Tongue (tissue), 3 donors: ENCODE data around the gene STING1. TPM values are rescaled to one million over a fixed set of nuclear protein-coding genes. Genes with fewer than 3 reads are reported as not detected.

Experiments used
- DNase-seq: peaks from one replicate; pipeline ENCODE4 v3.0.0-alpha.2; 2015
- small RNA-seq: library from RNA; depleted of rRNA; stranded (forward); fragments of <200 nt; gene quantifications from one replicate; pipeline ENCODE3, GENCODE V24; 2014; ENCODE audit warnings: low replicate concordance
- total RNA-seq: library from RNA; depleted of rRNA; stranded (reverse); fragments of >200 nt; gene quantifications from one replicate; pipeline ENCODE4 v1.2.3, GENCODE V29; 2014

The STING1 gene
- total RNA-seq, 1 donor from 2014 or later, result 38.9 TPM

- peak; percentile 97 for DNase-seq
These were observed 43.3 kb downstream of the STING1 start, which contains the start of gene DNAJC18 for GRCh38 chr5:139439013-139439903. TSS of gene DNAJC18 (minus strand) at chr5:139439525. CDS start at chr5:139439445, 80 bp downstream.

- DNase-seq, result no peak
These were observed 43.9 kb downstream of the STING1 start for GRCh38 chr5:139438707-139439012.

- no peak for DNase-seq
These were observed 46.9 kb downstream of the STING1 start for GRCh38 chr5:139435676-139436075.

- no peak for DNase-seq
These were observed 50.9 kb downstream of the STING1 start for GRCh38 chr5:139431706-139432105.

- no peak for DNase-seq
These were observed 52.5 kb downstream of the STING1 start for GRCh38 chr5:139430015-139430414.

- no peak for DNase-seq
These were observed 56.2 kb downstream of the STING1 start for GRCh38 chr5:139426203-139426885.

Small RNAs within 50 kb of the gene (small RNA-seq; reads per million reads assigned to genes)
- not detected for gene RNU5B-4P

Other genes starting within 250 kb of the STING1 start
- gene MATR3, start 189.0 kb downstream of the STING1 start, total RNA-seq, result 440 TPM
- gene PAIP2, start 140.9 kb downstream of the STING1 start, total RNA-seq, result 117 TPM
- not detected for gene SLC23A1, start 99.5 kb downstream of the STING1 start, total RNA-seq
- 0.62 TPM for gene MZB1, start 92.8 kb downstream of the STING1 start, total RNA-seq
- gene PROB1, start 87.7 kb downstream of the STING1 start, total RNA-seq, result 30.6 TPM
- 10.2 TPM for gene SPATA24, start 78.7 kb downstream of the STING1 start, total RNA-seq
- 21.8 TPM for gene DNAJC18, start 43.2 kb downstream of the STING1 start, total RNA-seq
- 7.9 TPM for gene ECSCR, start 20.0 kb downstream of the STING1 start, total RNA-seq
- not detected for gene SMIM33, start 11.8 kb downstream of the STING1 start, total RNA-seq
- gene UBE2D2, start 78.6 kb upstream of the STING1 start, total RNA-seq, result 77.1 TPM
- 93.9 TPM for gene CXXC5, start 165.6 kb upstream of the STING1 start, total RNA-seq